Lower leg skin (tissue), 3 donors: ENCODE results near the gene FAM240B.

Source experiments
- POLR2A ChIP-seq, 2 donors: fragments of 450-650 bp; IDR thresholded peaks; one replicate each; pipeline ENCODE4 v1.6.1; 2016 to 2017; ENCODE audit warnings: antibody characterized with exemption in 2 of 2, mild to moderate bottlenecking in 1 of 2, moderate library complexity in 1 of 2
- TF ChIP-seq, protein P1 (sequence below), 3 donors: fragments of 450-650 bp; IDR thresholded peaks; one replicate each; pipeline ENCODE4 v1.5.1; 2016; ENCODE audit warnings: antibody characterized with exemption in 3 of 3, mild to moderate bottlenecking in 3 of 3, moderate library complexity in 2 of 3

- TF ChIP-seq POLR2A (IDR thresholded peaks at IDR 0.05), result no peak
- TF ChIP-seq, protein P1, sequence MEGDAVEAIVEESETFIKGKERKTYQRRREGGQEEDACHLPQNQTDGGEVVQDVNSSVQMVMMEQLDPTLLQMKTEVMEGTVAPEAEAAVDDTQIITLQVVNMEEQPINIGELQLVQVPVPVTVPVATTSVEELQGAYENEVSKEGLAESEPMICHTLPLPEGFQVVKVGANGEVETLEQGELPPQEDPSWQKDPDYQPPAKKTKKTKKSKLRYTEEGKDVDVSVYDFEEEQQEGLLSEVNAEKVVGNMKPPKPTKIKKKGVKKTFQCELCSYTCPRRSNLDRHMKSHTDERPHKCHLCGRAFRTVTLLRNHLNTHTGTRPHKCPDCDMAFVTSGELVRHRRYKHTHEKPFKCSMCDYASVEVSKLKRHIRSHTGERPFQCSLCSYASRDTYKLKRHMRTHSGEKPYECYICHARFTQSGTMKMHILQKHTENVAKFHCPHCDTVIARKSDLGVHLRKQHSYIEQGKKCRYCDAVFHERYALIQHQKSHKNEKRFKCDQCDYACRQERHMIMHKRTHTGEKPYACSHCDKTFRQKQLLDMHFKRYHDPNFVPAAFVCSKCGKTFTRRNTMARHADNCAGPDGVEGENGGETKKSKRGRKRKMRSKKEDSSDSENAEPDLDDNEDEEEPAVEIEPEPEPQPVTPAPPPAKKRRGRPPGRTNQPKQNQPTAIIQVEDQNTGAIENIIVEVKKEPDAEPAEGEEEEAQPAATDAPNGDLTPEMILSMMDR (IDR thresholded peaks at IDR 0.05), result no peak
Measured at GRCh38 chr9:38727497-38728001, 7.6 kb upstream of the FAM240B start.
